ENCODE results near the gene PLCE1.
"Not testable (repeated sequence)": the region's sequence is repeated elsewhere in the genome, so short reads cannot be mapped to it uniquely, and the experiment has no call there.

Gene PLCE1

DNA sequence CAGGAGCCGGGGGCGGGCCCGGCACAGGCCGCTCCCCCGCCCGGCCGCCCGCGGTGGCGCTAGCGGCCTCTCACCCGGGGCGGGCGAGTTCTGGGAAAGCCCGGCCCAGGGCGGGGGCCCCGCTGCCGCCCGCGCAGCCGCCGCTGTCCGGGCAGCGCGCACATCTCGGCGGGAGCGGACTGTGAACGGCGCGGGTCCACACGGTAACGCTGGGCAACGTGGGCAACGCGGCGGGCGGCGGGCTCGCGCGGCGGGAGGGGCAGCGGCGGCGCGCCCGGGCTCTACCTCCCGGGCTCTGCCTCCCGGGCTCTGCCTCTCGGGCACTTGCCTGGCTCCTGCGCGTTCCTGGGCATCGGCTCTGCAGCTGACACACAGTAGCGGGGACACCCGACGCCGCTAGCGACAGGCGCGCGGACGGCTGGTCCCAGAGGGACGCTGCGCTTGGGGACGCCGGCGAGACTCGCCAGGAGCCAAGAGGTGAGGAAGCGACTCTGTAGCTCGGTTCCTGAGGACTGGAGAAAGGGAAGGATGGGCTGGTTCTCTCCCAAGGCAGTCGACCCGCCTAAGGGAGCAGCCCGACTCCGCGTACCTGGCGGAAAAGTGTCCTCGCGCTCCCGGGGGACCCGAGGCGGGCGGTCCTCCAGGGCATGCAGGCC is at the start of gene PLCE1:
Gene PLCE1, plus strand, starts transcription at position 150 of the 656 bp plus-strand sequence. CDS start 37,116 bp downstream, outside the sequence.
- DNase-seq = no peak

DNA sequence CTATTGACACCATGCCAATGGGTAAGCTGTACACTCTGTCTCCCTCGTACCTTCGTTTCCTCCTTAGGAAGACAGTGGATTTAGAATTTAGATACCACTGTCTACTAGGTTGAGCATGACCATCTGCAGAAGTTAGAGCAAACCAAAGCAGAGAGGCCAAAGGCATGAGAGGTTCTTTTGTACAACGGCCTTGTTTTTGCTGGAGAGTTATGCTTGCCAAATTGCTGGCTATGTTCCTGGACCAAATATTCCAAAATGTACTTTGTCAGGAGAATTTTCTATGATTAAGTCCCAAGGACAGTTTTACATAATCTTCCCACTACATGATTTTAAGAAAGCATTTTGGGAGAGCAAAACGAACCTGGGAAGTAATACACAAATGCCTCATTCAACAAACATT is 47.9 kb upstream of the PLCE1 start:
- DNase-seq = no peak

DNA sequence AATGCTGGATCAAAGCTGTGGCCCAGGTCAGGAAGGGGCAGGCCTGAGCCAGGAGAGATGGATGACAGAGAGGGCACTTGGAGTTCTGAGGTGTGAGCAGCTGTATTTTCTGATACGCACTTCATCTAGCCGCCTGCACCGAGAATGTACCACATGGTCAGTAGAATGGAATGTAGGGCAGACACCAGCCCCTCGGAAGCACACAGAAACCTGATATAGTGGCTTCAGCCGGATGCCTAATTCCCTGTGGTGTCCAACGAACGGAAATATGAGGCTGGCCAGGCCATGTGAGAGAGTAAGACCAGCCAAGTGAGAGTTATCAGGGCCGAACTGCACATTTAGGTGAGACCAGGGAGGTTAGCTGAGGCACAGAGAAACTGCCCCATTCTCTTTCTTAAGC is 46.7 kb upstream of the PLCE1 start:
- DNase-seq = no peak

DNA sequence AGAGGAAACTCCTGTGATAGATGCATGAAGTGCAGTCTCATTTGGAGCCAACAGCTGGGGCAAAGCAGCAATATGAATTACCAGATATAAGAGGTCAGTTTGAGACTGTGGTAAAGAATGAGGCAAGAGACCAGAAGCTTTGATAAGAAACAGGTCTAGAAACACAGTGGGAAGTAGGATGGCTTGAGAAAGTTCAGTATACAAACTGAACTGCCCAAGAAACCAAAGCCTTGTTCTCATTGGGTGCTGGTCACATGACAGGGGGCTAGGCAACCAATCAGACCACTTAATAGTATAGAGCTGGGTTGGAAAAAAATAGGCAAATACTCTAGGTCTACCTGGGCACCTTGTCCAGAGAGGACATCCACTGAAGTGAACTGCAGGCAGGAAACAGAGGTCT is 46.2 kb upstream of the PLCE1 start:
- no peak for DNase-seq

DNA sequence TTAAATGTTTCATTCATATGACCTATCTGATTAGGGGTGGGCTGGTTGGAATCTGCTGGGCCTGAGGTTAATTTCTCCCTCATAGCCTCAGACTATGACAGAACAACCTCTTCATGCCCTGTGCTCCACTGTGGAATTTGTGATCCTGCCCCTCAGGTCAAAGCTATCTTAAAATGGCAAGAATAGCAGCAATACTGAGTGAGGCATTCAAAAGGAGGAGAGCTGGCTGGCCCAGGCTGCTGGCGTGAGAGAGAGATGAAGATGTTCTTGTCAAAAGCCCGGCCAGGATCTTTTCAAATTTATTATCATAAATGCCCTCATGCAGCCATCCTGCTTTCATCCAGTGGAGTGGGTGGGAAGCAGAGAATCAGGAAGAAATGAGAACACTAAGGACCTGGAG is 41.8 kb upstream of the PLCE1 start:
- DNase-seq = no peak

DNA sequence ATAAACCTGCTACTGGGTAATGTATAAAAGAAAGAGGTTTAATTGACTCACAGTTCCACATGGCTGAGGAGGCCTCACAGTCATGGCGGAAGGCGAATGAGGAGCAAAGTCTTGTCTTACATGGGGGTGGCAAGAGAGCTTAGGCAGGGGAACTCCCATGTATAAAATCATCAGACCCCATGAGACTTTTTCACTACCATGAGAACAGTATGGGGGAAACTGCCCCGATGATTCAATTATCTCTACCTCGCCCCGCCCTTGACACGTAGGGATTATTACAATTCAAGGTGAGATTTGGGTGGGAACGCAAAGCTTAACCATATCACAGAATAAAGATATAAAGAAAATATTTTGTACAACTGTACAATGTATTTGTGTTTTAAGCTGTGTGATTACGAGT is 39.4 kb upstream of the PLCE1 start:
- DNase-seq = no peak

DNA sequence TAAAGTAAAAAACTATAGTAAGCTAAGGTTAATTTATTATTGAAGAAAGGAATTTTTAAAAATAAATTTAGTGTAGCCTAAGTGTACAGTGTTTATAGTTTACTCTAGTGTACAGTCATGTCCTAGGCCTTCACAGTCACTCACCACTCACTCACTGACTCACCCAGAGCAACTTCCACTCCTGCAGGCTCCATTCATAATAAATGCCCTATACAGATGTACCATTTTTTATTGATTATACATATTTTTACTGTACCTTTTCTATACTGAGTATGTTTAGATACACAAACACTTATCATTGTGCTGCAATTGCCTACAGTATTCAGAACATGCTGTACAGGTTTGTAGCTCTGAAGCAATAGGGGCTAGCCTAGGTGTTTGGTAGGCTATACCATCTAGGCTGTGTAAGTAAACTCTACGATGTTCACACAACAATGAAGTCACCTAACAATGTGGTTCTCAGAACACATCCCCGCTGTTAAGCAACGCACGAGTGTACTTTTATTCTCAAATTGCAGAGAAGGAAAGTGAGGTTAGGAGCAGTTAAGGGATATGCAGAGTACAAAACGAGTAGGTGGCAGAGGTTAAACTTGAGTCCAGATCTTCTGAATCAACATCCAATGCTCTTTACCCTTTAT is 38.9 kb upstream of the PLCE1 start:
- DNase-seq = no peak

DNA sequence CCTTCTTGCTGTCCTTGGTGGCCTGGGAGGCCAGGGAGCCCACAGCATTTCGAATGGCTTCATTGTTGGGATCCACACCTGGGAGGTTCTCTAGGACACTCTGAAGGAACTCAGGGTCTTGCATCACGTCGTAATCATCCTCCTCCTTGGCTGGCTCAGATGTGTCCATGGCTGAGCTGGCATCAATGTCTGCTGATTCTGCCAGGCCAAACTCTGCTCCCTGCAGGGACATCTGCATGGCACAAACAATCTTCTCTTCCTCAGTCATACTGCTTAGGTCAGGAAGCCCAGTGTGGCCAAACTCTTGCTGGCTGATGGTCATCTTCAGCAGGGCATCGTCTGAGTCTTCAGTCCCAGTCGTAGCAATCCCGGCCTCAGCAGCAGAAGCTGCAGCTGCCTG is 34.9 kb upstream of the PLCE1 start:
- DNase-seq = no peak

DNA sequence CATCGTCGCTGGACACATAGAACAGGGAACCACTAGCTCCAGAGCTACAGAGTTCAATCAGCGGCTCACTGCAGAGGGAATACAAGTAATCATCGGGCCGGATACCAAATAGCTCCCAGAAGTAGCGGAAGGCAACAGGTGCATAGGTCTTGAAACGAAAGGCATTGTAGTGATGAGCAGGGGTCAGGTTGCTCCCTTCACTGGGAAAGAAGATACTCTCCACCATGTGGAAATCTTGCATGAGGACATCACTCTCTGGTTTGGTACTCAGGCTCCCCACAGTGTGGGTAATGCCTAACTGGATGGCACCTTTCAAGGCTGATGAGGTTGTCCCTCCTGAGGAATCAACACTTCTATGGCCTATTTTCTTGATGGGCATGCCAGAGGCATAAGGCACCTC is 32.7 kb upstream of the PLCE1 start:
- DNase-seq = not testable (repeated sequence)

DNA sequence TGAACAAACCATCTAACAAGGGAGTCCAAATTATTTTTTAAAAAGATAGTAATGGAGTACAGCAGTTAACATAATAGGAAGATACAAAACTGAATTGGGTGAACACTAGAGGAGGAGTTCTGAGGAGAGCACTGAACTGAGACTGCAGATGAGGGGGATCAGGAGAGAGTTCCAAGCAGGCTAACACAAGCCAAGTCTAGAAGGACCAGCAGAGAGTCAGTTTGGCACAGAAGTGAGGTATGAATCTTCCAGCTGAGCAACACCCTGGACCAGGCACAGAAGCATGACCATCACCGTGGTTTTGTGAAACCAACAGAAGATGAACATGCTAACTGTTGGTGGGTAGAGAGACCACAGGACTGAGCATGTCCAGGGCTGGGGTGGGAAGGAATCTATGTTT is 30.8 kb upstream of the PLCE1 start:
- no peak for DNase-seq

DNA sequence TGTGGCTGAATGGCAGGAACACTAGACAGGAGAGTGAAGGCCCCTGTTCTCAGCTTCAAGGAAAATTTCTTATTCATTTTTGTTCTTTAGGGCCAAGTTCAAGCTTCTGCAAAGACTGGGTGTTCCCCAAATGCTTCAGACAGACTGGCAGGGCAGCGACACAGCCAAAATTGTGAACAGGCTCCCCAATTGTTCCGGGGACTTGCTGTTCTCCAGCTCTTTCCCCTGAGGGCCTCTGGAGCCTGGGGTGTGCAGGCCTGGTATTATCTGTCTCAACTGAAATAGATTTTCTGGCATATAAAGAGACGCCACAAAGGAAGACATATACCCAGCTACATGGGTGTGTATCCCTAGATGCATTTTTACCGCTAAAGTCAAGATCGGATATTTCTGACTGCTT is 30.3 kb upstream of the PLCE1 start:
- no peak for DNase-seq

DNA sequence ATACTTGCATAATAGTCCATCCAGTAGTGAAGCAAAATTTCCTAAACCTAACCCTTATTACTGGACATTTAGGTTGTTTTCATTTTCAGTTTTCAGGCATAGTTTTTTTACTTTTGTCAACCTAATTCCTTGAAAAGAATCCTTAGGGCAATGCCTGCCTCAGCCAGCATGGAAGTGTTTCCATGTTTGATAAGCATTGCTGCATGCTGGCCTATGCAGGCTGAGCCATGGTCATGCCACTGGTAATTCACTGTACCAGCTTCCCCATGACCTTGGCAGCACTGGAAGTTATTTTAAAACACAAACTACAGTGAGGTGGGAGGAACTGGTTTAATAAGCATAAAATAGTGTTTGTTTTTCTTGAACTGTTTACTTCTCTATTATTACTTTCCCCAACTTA is 27.8 kb upstream of the PLCE1 start:
- DNase-seq = no peak

DNA sequence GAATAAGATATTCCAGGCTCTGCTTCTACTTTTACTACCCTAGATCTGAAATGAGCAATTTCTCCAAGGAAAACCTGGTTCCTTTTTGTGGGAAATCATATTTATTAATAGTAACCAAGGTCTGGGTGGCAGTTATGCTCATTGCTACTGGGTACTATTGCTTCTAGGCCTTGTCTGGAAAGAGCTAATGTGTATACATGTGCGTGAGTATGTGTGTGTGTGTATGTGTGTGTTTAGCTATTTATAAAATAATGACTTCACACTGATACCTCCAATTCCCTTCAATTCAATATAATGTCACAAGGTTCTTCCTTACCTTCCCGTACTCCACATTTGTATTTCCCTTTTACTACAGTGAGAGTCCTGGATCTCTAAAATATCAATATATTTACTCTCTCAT is 26.0 kb upstream of the PLCE1 start:
- DNase-seq = no peak

DNA sequence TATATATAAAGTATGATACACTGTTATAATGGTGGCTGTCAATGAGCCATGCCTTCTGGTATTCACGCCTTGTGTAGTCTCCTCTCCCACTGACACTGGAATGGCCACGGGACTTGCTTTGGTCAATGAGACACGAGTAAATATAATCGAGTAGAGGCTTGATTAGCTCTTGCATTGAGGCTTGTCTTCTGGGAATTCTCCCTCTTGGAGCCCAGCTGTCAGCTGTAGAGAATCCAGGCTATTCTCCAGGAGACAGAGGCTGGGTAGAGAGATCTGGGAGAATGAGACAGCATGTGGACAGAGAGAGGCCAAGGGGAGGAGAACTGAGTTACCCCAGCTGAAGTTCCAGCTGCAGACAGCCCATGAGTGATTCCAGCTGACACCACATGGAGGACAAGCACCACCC is 25.2 kb upstream of the PLCE1 start:
- DNase-seq = no peak

DNA sequence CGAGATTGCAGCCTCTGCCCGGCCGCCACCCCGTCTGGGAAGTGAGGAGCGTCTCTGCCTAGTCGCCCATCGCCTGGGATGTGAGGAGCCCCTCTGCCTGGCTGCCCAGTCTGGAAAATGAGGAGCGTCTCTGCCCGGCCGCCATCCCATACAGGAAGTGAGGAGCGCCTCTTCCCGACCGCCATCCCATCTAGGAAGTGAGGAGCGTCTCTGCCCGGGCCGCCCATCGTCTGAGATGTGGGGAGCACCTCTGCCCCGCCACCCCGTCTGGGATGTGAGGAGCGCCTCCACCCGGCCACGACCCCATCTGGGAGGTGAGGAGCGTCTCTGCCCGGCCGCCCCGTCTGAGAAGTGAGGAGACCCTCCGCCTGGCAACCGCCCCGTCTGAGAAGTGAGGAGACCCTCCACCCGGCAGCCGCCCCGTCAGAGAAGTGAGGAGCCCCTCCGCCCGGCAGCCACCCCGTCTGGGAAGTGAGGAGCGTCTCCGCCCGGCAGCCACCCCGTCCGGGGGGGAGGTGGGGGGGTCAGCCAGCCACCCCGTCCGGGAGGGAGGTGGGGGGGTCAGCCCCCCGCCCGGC is 23.2 kb upstream of the PLCE1 start:
- DNase-seq = not testable (repeated sequence)

DNA sequence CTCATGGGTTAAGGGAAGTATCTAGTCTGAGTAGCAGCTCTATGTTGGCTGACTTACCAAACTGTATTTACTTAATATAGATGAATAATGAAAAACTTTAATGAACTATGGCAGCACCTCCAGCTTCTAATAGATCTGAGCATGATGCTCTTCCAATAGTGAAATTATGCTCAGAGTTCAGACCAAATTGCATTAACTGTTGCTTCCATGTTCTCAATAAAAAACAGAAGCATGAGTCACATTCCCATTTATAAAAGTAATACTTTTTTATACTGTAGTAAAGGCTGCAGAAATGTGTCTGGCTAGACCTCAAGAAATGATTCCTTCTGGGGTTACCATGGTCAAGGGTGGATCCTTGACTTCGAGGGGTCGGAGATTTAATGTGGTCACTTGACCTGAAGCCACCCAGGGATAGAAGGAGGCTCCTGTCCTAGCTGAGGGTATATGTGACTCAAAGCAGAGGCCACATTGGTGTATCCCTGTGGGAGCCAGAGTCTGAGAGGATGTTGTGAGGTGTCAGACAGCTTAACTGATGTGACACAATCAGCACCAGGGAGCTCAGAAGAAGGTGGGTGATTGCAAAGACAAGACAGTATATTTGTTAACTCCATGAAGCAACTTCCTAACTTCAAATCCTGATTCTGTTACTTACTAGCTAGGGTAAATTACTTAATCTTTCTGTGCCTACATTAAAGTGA is 19.8 kb upstream of the PLCE1 start:
- DNase-seq = no peak

DNA sequence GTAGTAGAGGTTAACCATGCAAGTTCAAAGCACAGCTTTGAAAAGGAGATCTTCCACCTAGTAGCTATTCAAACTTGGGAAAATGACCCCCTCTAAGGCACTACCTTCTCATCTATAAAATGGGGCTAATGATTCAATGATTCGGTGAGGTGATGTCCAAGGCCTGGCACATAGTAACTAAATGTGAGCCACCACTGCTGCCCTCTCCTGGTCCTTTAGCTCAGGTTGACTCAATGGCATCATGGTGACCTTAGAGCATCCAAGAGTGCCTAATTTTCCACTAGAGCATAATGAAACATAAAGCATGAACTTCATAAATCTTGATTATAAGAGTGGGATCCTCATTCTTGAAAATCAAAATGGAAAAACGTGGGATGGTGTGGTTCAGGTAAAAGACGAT is 16.3 kb upstream of the PLCE1 start:
- no peak for DNase-seq

DNA sequence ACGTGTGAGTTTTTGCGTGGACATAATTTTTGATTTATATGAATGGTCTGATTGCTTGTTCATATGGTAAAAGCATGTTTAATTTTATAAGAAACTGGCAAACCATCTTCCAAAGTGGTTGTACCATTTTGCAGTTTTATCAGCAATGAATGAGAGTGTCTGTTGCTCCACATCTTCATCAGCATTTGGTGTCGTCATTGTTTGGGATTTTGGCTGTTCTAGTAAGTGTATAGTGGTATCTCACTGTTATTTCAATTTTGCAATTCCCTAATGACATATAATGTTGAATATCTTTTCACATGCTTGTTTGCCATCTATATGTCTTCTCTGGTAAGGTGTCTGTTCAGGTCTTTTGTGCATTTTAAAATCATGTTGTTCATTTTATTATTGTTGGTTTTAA is 13.2 kb upstream of the PLCE1 start:
- DNase-seq = no peak

DNA sequence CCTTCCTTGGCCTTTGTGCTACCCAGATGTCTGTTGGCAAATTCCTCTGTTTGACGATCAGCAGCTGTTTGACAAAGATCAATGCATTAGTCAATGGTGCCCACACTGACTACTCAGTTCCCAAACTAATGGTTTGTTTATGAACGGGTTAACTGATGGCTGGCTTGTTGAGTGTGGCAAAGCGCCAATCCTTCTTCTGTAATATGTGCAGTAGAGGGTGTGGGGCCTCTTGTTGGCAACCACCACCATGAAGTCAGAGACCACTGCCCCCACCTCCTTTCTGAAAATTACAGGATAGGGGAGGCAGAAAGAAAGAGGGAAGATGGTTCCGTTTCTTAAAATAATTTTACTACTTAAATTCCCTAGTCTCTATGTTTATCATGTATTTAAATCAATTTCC is 2.6 kb upstream of the PLCE1 start:
- no peak for DNase-seq

DNA sequence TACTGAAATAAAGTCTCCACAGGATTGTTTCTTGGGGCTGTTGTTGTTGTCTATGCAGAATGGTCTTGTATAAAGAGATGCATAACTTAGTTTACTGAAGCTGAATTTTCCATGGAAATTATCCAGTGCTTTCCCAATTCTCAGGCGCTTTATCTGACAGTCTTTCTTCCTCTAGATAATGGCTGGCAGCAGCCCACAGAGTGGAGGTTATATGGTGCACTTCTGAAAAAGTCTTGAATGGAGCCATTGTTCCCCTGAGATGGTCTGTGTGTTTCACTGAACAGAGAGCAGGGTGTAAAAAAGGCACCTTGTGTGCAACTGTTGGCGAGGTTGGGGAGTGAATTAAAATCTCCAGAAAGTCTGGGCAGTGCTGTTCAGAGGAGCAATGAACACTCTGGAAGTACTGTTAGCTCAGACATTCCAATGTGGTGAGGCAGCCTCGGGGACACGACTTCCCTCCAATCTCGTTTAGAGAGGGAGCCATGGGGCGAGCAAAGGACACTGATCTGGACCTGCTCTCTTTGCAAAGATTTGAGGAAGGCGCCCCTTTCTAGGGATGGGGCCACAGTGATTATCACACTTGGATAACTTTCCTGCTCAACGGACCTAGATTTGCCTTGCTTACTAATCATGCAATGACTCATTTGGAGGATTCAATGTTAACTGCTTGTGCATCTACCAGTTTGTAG is 2.0 kb upstream of the PLCE1 start:
- DNase-seq = no peak

DNA sequence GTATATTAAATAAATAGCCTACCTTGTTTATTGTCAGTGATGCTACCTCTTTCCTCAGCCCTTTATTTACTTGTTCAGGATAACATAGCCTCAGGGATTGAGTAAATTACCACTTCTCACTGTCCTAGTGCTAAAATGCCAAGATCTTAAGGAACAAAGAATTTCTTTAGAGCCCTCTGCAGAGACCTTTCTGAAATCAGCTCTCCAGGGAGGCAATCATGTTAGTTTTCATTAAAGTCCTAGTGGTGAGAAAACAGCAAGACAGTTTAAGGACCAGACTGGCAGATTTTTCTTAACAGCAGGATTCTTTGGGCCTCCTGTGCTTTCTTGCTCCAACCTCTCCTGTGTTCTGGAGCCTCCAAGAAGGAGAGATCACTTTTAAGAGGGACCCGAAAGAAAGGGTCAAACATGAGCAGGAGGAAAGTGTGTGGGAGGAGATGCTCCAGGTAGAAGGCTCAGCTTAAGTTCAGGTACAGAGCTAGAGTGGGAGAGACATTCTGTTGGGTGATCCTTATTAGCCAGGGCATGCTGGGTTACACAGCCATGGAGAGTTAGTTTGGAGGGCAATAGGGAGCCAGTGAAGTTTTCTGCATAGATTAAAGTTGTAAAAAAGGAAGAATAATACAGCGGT is 1.2 kb upstream of the PLCE1 start:
- DNase-seq = no peak

DNA sequence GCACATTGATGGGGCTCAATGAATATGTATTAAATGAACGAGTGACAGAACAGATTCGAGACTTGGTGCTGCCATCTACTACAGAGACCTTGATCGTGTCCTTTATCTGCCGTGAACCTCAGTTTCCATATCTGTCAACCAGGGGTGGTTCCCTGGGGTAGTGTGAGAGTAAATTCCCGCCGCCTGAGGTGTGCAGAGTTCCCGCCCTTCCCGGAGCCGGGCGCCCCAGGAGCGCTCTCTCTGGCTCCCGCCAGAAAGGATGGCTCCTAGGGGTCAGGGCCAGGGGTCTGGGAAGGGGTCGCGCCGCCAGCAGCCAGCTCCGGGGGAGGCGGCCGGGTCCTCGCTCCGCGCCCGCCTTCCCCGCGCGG is 333 bp upstream of the PLCE1 start:
- no peak for DNase-seq

DNA sequence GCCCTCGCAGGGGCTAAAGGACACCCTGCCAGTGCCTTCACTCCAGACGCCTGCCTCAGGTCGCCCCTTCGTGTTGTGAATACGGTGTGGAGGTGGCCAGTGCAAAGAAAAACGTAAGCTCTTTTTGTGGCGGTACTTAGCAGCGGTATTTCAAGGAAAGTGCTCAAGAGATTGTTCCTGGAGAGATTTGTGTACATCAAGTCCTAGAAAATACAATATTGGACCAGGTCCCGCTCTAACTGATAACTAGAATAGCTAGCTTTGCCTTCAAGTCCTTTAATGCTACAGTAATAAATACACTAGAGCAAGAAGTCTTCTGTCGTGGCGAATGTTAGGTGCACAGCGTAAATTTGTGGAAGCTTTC is 689 bp downstream of the PLCE1 start:
- DNase-seq = no peak

All from bone marrow (tissue), 2 donors.